K562 (cell line): ENCODE data around the gene CAB39.

Experiments
- CTCF ChIP-seq, 3 experiments: IDR thresholded peaks in 2 of 3; conservative IDR thresholded peaks in 1 of 3; 2 replicates each; pipeline ENCODE4 v1.5.1; 2011 to 2012; ENCODE audit warnings: low read length in 3 of 3, mild to moderate bottlenecking in 3 of 3, control low read depth in 2 of 3, improper control_type of control experiment in 1 of 3, inconsistent platforms in 1 of 3, low read depth in 1 of 3, mixed read lengths in 1 of 3, moderate library complexity in 1 of 3; ENCODE audit not compliant: insufficient read depth in 2 of 3
- HBP1 ChIP-seq: fragments of 450-650 bp; formaldehyde crosslinking; IDR thresholded peaks from 2 replicates; pipeline ENCODE4 v1.4.0; 2022; ENCODE audit warnings: missing genetic modification characterization
- HSF4 ChIP-seq: fragments of 250-450 bp; sonication (Bioruptor Pico); IDR thresholded peaks from 2 replicates; pipeline ENCODE4 v2.1.2; 2022; ENCODE audit warnings: mild to moderate bottlenecking, moderate library complexity, borderline replicate concordance
- POLR2A ChIP-seq: fragments of 450-650 bp; conservative IDR thresholded peaks from 2 replicates; pipeline ENCODE4 v1.6.1; 2016
- POLR2AphosphoS5 ChIP-seq: IDR thresholded peaks from 2 replicates; pipeline ENCODE4 v1.6.1; 2011; ENCODE audit warnings: mild to moderate bottlenecking, low read depth, low read length, moderate library complexity; ENCODE audit not compliant: control insufficient read depth, insufficient read depth
- ZNF444 ChIP-seq: fragments of 250-450 bp; sonication (Bioruptor Pico); IDR thresholded peaks from 2 replicates; pipeline ENCODE4 v1.4.0; 2020; ENCODE audit warnings: mild to moderate bottlenecking, moderate library complexity

- no peak for TF ChIP-seq HBP1 (CRISPR knock-in tag)
- no peak for TF ChIP-seq HSF4 (CRISPR knock-in tag)
- TF ChIP-seq POLR2A, result no peak
- TF ChIP-seq ZNF444 (CRISPR knock-in tag), result no peak
- no peak for TF ChIP-seq CTCF (IDR thresholded peaks at IDR 0.05 in 2 of 3, conservative IDR thresholded peaks at IDR 0.05 in 1 of 3; ENCODE audit: insufficient read depth in 2 of 3, low read depth in 1 of 3, low read length in 3 of 3)
- no peak for TF ChIP-seq POLR2AphosphoS5
Measured at GRCh38 chr2:230797515-230798495, 85.2 kb downstream of the CAB39 start.
